ENCODE measurements around the gene GAPDHS. TPM values are rescaled to one million over a fixed set of nuclear protein-coding genes. Genes with fewer than 3 reads are reported as not detected.

The GAPDHS gene
- polyA plus RNA-seq, 1 donor: not detected

Other genes starting within 250 kb of the GAPDHS start
- 3.5 TPM for gene MAG, start 241.3 kb upstream of the GAPDHS start, polyA plus RNA-seq (ENCODE audit: insufficient read length)
- 15.9 TPM for gene CD22, start 204.3 kb upstream of the GAPDHS start, polyA plus RNA-seq (ENCODE audit: insufficient read length)
- gene FFAR1, start 185.6 kb upstream of the GAPDHS start, polyA plus RNA-seq (ENCODE audit: insufficient read length): 0.33 TPM
- gene FFAR3, start 175.0 kb upstream of the GAPDHS start, polyA plus RNA-seq (ENCODE audit: insufficient read length): 0.15 TPM
- gene GPR42, start 162.4 kb upstream of the GAPDHS start, polyA plus RNA-seq (ENCODE audit: insufficient read length): not detected
- 0.78 TPM for gene FFAR2, start 85.2 kb upstream of the GAPDHS start, polyA plus RNA-seq (ENCODE audit: insufficient read length)
- 0.52 TPM for gene KRTDAP, start 43.0 kb upstream of the GAPDHS start, polyA plus RNA-seq (ENCODE audit: insufficient read length)
- gene DMKN, start 19.8 kb upstream of the GAPDHS start, polyA plus RNA-seq (ENCODE audit: insufficient read length): 92.0 TPM
- gene SBSN, start 5.1 kb upstream of the GAPDHS start, polyA plus RNA-seq (ENCODE audit: insufficient read length): not detected
- gene TMEM147, start 12.2 kb downstream of the GAPDHS start, polyA plus RNA-seq (ENCODE audit: insufficient read length): 81.5 TPM
- not detected for gene ATP4A, start 30.2 kb downstream of the GAPDHS start, polyA plus RNA-seq (ENCODE audit: insufficient read length)
- not detected for gene PMIS2, start 52.7 kb downstream of the GAPDHS start, polyA plus RNA-seq (ENCODE audit: insufficient read length)
- gene HAUS5, start 79.3 kb downstream of the GAPDHS start, polyA plus RNA-seq (ENCODE audit: insufficient read length): 30.1 TPM
- gene RBM42, start 95.6 kb downstream of the GAPDHS start, polyA plus RNA-seq (ENCODE audit: insufficient read length): 50.8 TPM
- 0.60 TPM for gene ETV2, start 108.3 kb downstream of the GAPDHS start, polyA plus RNA-seq (ENCODE audit: insufficient read length)
- gene COX6B1, start 114.9 kb downstream of the GAPDHS start, polyA plus RNA-seq (ENCODE audit: insufficient read length): 300 TPM
- gene UPK1A, start 133.1 kb downstream of the GAPDHS start, polyA plus RNA-seq (ENCODE audit: insufficient read length): 13.1 TPM
- 0.32 TPM for gene ZBTB32, start 171.1 kb downstream of the GAPDHS start, polyA plus RNA-seq (ENCODE audit: insufficient read length)
- 34.5 TPM for gene KMT2B, start 184.5 kb downstream of the GAPDHS start, polyA plus RNA-seq (ENCODE audit: insufficient read length)
- gene IGFLR1, start 209.0 kb downstream of the GAPDHS start, polyA plus RNA-seq (ENCODE audit: insufficient read length): 4.9 TPM
- gene U2AF1L4, start 212.0 kb downstream of the GAPDHS start, polyA plus RNA-seq (ENCODE audit: insufficient read length): 19.0 TPM
- 54.4 TPM for gene PSENEN, start 212.2 kb downstream of the GAPDHS start, polyA plus RNA-seq (ENCODE audit: insufficient read length)
- 8.8 TPM for gene LIN37, start 215.1 kb downstream of the GAPDHS start, polyA plus RNA-seq (ENCODE audit: insufficient read length)
- 19.7 TPM for gene HSPB6, start 223.6 kb downstream of the GAPDHS start, polyA plus RNA-seq (ENCODE audit: insufficient read length)
- gene PROSER3, start 224.7 kb downstream of the GAPDHS start, polyA plus RNA-seq (ENCODE audit: insufficient read length): 26.5 TPM
- gene ARHGAP33, start 242.1 kb downstream of the GAPDHS start, polyA plus RNA-seq (ENCODE audit: insufficient read length): 27.3 TPM